ENCODE measurements around the gene UBTD1.
A peak's percentile ranks its signal among the peaks of the same experiment; 100 is the strongest.

Gene UBTD1

GRCh38 chr10:97494863-97495506, 3.7 kb upstream of the UBTD1 start:
- no peak overlapping the region for H3K4me3 ChIP-seq (ENCODE audit: control insufficient read depth, low read depth, low read length)
- no peak for DNase-seq (ENCODE audit: low read depth)
- no peak for TF ChIP-seq CTCF (IDR thresholded peaks at IDR 0.05; ENCODE audit: control insufficient read depth, insufficient read depth, low read depth, low read length, missing control alignments)

GRCh38 chr10:97497572-97498075, 1.1 kb upstream of the UBTD1 start:
- peak overlapping the region; percentile 97 for H3K4me3 ChIP-seq (ENCODE audit: control insufficient read depth, low read depth, low read length)
- peak; percentile 32 for DNase-seq (ENCODE audit: low read depth)
- no peak for TF ChIP-seq CTCF (IDR thresholded peaks at IDR 0.05; ENCODE audit: control insufficient read depth, insufficient read depth, low read depth, low read length, missing control alignments)

DNA sequence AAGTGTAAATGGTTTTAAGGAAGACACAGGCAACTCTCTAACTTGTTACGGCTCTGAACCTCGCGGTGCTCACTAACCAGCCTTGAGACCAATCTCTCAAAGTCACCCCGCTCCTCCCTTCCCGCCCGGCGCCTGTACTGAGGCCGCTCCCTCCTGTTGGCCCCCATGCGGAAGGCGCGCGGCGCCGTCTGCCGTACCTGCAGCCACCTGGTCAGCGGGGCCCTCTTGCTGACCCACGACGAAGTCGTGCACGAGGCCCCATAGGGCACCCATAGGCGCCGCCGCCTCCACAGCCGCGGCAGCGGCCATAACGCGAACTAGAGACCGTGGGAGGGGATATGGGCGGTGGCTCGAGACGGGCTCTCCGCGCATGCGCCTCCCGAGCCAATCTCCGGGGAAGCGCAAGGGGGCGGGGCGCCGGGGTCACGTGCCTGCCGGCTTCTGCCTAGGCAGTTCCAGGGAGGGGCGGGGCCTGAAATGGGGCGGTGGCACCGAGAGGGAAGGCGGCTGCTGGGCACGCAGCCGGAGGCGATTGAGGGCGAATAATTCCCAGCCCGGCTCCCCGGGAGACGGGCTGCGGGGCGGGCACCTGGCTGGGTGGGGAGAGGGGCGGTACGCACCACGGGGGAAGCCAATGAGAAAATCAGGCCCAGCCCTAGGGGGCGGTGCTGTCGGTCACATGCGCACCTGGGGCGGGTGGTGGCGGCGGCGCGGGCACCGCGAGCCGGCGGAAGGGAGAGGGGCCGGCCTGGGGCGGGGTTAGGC, 466 bp upstream of the UBTD1 start, which contains the start of gene MMS19:
TSS of gene MMS19 (minus strand) at position 347 of the 765 bp plus-strand sequence. CDS start at position 309, 38 bp downstream.
- H3K4me3 ChIP-seq (ENCODE audit: control insufficient read depth, low read depth, low read length), result peak within 1 kb of the TSS; percentile 97
- peak; percentile 94 for DNase-seq (ENCODE audit: low read depth)
- TF ChIP-seq CTCF (IDR thresholded peaks at IDR 0.05; ENCODE audit: control insufficient read depth, insufficient read depth, low read depth, low read length, missing control alignments), result no peak

GRCh38 chr10:97499561-97500296, 1.0 kb downstream of the UBTD1 start:
- DNase-seq (ENCODE audit: low read depth), result no peak
- H3K4me3 ChIP-seq (ENCODE audit: control insufficient read depth, low read depth, low read length), result peak overlapping the region; percentile 97
- TF ChIP-seq CTCF (IDR thresholded peaks at IDR 0.05; ENCODE audit: control insufficient read depth, insufficient read depth, low read depth, low read length, missing control alignments), result no peak

GRCh38 chr10:97500297-97500575, 1.5 kb downstream of the UBTD1 start:
- TF ChIP-seq CTCF (IDR thresholded peaks at IDR 0.05; ENCODE audit: control insufficient read depth, insufficient read depth, low read depth, low read length, missing control alignments), result no peak

DNA sequence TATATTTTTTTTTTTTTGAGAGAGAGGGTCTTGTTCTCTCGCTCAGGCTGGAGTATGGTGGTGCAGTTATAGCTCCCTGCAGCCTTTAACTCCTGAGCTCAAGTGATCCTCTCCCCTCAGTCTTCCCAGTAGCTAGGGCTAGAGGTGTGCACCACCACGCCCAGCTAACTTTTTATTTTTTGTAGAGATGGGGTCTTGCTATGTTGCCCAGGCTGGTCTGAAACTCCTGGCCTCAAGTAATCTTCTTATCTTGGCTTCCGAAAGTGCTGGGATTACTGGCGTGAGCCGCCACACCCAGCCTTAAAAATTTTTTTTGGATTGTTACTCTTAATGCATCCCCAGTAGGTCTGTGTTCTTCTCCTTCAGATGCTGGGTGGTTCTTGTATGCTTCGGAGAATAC, 4.2 kb downstream of the UBTD1 start:
- no peak for TF ChIP-seq CTCF (IDR thresholded peaks at IDR 0.05; ENCODE audit: control insufficient read depth, insufficient read depth, low read depth, low read length, missing control alignments)
- DNase-seq (ENCODE audit: low read depth), result no peak

More at GRCh38 chr10:97500297-97500575, 1.5 kb downstream of the UBTD1 start:
- DNase-seq (ENCODE audit: low read depth), result no peak
- H3K4me3 ChIP-seq (ENCODE audit: control insufficient read depth, low read depth, low read length), result peak overlapping the region; percentile 97

More for the DNA sequence above, 4.2 kb downstream of the UBTD1 start:
- H3K4me3 ChIP-seq (ENCODE audit: control insufficient read depth, low read depth, low read length), result no peak overlapping the region
